ENCODE data around the gene SPOCK1.
"Not testable (repeated sequence)": the region's sequence is repeated elsewhere in the genome, so short reads cannot be mapped to it uniquely, and the experiment has no call there.

The SPOCK1 gene

GRCh38 chr5:137393196-137393993, 105.7 kb downstream of the SPOCK1 start:
- DNase-seq, result no peak

DNA sequence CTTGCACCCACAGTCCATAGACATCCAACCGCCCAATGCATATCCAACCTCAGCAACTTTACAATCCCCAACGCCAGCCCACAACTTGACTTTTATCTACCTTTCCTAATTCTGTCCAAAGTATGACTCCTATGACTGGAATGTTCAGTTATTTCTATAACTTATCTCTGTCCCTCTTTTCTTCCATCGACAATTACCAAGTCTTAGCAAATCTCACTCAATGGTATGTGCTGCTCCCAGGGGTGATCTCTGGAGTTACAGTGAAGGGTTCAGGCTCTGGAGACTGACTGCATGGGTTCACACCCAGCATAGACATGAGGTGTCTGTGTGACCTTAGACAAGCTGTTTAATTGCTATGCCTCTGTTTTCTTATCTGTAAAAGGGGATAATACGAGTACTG, 106.9 kb downstream of the SPOCK1 start:
- DNase-seq, result no peak

- DNase-seq, result not testable (repeated sequence)
Observed at GRCh38 chr5:137391044-137391443, 108.1 kb downstream of the SPOCK1 start.

GRCh38 chr5:137389042-137389441, 110.1 kb downstream of the SPOCK1 start:
- DNase-seq, result no peak

GRCh38 chr5:137385064-137385463, 114.1 kb downstream of the SPOCK1 start:
- no peak for DNase-seq

DNA sequence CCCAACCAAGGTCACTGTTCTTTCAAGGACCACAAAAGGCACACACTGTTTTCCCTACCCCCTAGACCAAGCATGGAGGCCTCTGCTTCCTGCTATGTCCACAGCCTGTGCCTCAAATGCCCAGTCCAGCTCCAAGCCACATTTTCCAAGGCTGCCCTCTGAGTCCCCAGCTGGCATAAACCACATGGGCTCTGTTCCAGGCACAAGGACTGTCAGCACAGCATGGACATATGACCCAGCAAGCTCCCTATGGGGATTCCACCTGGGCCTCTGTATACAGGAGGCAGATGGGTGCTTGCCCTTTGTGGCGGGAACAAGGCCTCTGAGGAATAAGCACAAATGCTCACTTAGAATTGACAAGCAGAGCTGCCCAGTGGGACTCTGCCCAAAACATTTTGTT, 115.2 kb downstream of the SPOCK1 start:
- DNase-seq, result no peak

DNA sequence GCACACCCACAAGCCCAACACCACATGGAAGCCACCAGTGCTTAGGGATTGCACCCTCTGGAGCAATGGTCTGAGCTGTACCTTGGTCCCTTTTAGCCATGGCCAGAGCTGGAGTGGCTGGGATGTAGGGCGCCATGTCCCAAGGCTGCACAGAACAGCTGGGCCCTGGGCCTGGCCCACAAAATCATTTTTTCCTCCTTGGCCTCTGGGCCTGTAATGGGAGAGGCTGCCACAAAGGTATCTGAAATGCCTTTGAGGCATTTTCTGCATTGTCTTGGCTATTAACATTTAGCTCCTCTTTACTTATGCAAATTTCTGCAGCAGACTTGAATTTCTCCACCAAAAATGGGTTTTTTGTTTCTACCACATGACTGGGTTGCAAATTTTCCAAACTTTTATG, 117.6 kb downstream of the SPOCK1 start:
- no peak for DNase-seq

DNA sequence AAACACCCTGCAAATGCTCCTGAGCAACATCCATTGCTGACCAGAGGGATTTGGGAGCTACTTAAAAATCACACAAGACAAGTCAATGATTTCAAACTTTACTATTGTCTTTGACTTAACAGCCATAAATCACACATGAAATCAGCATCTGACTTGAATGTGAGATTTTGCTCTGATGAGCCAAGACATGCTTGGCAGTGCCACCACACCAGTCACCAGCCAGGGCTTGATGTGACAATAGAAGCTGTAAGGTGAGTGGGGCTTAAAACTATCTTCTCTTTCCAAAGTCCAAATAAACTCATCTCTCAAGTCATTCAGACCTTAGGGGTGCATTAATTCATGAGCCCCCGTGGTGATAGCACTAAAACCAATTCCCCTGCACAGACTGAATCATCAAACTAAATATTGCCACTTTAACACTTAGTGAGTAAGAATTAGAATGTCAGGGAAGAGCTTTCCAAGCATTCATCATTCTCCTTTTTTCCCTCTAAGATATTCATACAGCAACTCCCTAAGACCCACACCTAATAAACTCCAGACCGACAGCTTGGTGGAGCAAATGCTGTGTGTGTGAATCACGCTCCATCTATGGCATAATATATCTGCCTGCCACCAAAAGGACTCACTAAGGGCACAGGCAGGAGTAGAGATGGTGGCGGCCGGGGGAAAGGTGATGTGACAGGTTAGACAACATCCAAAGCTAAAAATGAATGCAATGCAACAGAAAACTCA, 119.4 kb downstream of the SPOCK1 start:
- no peak for DNase-seq

- no peak for DNase-seq
Observed at GRCh38 chr5:137375741-137376526, 123.2 kb downstream of the SPOCK1 start.

DNA sequence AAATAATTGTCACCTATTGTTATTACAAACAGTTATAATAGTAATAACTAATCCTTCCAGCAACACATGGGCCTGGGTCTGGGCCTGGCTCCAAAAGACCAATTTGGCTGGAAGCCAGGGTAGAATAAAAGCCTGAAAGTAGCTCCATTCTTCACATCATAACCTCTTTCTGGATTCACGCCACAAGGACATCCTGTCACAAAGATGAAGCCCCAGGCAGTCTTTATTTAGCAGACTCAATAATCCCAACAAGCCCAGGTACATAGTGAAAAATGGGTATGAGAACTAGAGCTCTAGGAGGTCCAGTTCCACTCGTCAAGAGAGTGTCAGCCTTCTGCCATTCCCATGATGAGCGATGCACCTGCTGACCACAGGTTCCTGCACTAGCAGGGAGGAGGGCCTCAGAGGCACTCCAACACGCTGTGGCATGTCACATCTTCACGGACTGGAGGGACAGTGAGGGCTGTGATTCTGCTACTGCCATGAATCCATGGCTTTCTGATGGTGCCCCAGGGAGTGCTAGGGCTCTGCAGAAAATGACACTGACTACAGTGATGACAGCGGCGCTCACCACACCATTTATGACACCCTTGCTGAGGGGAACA, 124.9 kb downstream of the SPOCK1 start:
- no peak for DNase-seq

DNA sequence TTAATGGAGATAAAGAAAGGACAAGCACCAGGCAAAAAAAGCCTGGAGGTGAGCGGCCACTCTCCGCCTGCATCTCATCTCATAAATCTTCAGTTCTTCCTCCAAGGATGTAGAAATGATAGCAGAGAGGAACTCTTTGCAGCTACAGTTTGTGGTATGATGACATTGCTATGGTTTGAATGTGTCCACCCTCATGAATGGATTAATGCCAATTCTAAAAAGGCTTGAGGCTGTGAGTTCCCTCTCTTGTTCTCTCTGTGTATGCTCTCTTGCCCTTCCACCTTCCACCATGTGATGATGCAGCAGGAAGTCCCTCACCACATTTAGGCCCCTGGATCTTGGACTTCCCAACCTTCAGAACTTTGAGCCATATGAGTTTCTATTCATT, 126.4 kb downstream of the SPOCK1 start:
- no peak for DNase-seq

DNA sequence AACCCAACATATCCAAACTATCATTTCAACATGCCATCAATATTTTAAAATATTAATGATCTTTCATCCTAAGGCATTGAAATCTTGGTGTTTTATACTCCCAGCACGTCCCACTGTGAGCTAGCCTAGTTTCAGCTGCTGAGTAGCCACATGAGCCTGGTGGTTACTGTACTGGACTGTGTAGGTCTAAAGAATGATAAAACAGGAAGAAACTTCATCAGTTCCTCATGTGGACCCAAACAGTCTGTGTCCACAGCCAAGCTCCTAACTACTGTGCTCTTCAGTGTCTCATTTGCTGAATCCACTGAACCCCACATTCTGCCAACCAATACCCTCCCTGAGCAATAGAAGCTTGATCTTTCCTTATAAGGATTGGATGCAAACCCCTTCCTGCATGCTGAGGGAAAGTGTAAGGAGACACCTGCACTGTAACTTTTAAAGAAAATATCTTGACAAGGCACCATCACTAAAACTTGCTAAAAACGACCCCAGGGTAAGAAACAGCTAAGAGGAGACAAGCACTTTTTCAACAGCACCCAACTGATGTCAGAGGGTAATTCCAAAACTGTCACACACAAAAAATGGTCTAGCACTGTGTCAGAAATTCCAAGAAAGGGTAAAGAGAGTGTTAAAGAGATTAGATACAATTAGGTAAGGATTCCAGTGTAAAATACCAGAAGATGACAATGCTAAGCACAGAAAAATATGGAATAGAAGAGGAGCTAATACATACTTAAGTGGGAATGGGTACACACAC, 126.9 kb downstream of the SPOCK1 start:
- no peak for DNase-seq

GRCh38 chr5:137370096-137371071, 128.7 kb downstream of the SPOCK1 start:
- DNase-seq, result no peak

- no peak for DNase-seq
Observed at GRCh38 chr5:137368651-137369050, 130.5 kb downstream of the SPOCK1 start.

DNA sequence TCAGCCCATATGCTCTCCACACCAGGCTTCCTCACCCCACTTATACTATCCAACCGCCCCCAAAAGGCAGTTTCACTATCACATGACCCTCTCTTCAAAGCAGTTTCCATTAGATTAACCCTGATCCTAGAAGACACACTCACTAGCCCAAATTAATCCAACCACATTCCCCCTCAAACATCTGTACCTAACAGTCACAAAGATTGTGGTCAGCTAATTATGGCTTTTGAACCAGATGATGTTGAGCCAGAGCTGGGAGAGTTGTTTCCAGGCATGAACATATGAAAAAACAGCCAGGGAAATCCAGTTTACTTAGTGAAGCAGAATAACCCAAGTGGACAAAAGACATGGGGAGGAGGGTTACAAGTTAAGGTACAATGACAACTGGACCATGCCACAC, 131.2 kb downstream of the SPOCK1 start:
- DNase-seq, result no peak

DNA sequence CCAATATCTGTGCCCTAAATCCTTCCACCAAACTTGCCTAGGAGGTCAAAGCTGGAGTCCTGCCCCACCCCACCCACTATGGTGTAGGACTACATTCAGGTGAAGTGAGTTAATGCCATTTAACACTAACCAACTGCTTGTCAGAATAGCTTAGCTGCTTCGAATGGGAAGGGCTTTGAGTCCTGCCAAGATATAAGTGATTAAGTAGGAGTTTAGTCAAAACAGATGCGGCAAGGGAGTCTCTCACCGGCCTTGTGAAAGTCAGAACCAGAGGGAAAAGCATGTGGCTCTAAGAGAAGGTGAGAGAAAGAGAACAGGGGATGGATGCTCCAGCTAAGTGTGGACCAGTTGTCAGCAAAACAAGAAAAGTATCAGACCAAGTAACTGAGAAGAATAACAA, 132.6 kb downstream of the SPOCK1 start:
- no peak for DNase-seq

GRCh38 chr5:137365126-137365865, 133.8 kb downstream of the SPOCK1 start:
- no peak for DNase-seq

GRCh38 chr5:137361280-137361679, 137.8 kb downstream of the SPOCK1 start:
- DNase-seq, result no peak

- no peak for DNase-seq
Observed at GRCh38 chr5:137360607-137361006, 138.5 kb downstream of the SPOCK1 start.

- no peak for DNase-seq
Observed at GRCh38 chr5:137359941-137360340, 139.2 kb downstream of the SPOCK1 start.

Data from T-helper 1 cell (primary cell).